CD4-positive, alpha-beta T cell treated with Interleukin-4 for 1 hour (primary cell): ENCODE results near the gene VPS35.

ENCODE experiments used
- DNase-seq, 2 donors: peaks; one replicate each; pipeline ENCODE4 v3.0.0-alpha.2; 2020 to 2022

VPS35 gene

DNA sequence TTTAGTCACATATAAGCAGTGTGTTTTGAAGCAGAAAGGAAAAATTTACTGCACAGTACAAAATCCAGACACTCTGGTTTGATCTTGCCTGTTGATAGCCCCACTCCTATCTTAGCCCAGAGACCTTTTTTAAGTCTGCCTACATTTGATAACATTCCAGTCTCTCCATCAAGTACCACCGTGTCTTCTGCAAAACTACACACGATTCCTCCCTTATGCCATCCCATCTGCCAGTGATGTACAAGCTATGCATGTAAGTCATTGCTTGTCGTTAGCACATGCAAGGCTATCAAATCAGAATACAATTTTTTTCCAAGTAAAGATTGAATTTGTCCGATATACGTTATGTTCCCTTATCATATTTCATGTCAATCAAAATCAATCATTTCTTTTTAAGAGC is 82.7 kb downstream of the VPS35 start:
- no peak for DNase-seq
